K562 (cell line): ENCODE measurements around the gene MICALL2. TPM values are rescaled to one million over a fixed set of nuclear protein-coding genes. Genes with fewer than 3 reads are reported as not detected.
A peak's percentile ranks its signal among the peaks of the same experiment; 100 is the strongest.

Experiments
- ATAC-seq: fragments of 200-7000 bp; cut with Tn5 transposase; 3 replicates; pipeline ENCODE4 v1.9.1; 2020; ENCODE audit warnings: moderate library complexity
- BruUV-seq: library from RNA; stranded (reverse); fragments of 400-500 nt; replicated peaks from 2 replicates; lab custom pipeline; 2021; lab: Mats Ljungman, UMichigan
- CTCF ChIA-PET: fragments of 300-600 bp; formaldehyde crosslinking; extraction: SDS; loops from one replicate; lab custom pipeline; 2021; ENCODE audit warnings: low intra/inter-chr PET ratio; lab: Yijun Ruan, JAX
- POLR2A ChIA-PET: fragments of 300-600, 350-650 bp; sonication (Branson Sonifier 250); formaldehyde crosslinking; extraction: SDS; loops from one replicate; lab custom pipeline; 2021; ENCODE audit warnings: antibody characterized with exemption, inconsistent platforms; lab: Yijun Ruan, JAX
- DNase-seq, 4 experiments: peaks; one replicate each; pipeline versions ENCODE4 v3.0.0 to v3.0.0-alpha.2; 2011 to 2018; ENCODE audit warnings: low spot score in 3 of 4, mixed read lengths in 3 of 4; ENCODE audit errors: extremely low read depth in 1 of 4
- FAIRE-seq: peaks from 2 replicates; lab custom pipeline; 2011; peaks lifted over from hg19 to GRCh38; lab: Jason Lieb, UNC
- H2AFZ ChIP-seq: 2 replicates; pipeline ENCODE4 v1.6.0; 2011; ENCODE audit warnings: low read depth, low read length, control low read depth, inconsistent platforms
- H3K27ac ChIP-seq: fragments of 200-600 bp; 3 replicates; pipeline ENCODE4 v1.8.0; 2011; ENCODE audit warnings: low read depth, mild to moderate bottlenecking, control low read depth, inconsistent platforms, low read length, moderate library complexity, mixed read lengths; ENCODE audit errors: extremely low read depth
- H3K27me3 ChIP-seq, 2 experiments: fragments of 300-600 bp in 1 of 2; 2 replicates in 1 of 2; 3 replicates in 1 of 2; pipeline versions ENCODE4 v1.6.0 to v1.8.0; 2011; ENCODE audit warnings: inconsistent platforms in 2 of 2, low read length in 2 of 2, mild to moderate bottlenecking in 1 of 2, mixed read lengths in 1 of 2, moderate library complexity in 1 of 2; ENCODE audit not compliant: control insufficient read depth in 2 of 2, insufficient read depth in 2 of 2
- H3K36me3 ChIP-seq: fragments of 300-600 bp; 3 replicates; pipeline ENCODE4 v1.8.0; 2011; ENCODE audit warnings: mild to moderate bottlenecking, low read length, inconsistent platforms; ENCODE audit not compliant: control insufficient read depth, insufficient read depth
- H3K4me1 ChIP-seq, 2 experiments: fragments of 200-600 bp in 1 of 2; replicated peaks in 1 of 2; 2 replicates in 1 of 2; 3 replicates in 1 of 2; pipeline versions ENCODE4 v1.5.1 to v1.8.0; 2011; ENCODE audit warnings: inconsistent platforms in 2 of 2, low read length in 2 of 2, mild to moderate bottlenecking in 1 of 2, mixed read lengths in 1 of 2, moderate library complexity in 1 of 2; ENCODE audit not compliant: control insufficient read depth in 2 of 2, insufficient read depth in 2 of 2
- H3K4me2 ChIP-seq: 2 replicates; pipeline ENCODE4 v1.6.1; 2011; ENCODE audit warnings: low read length, control low read depth, inconsistent platforms, mixed read lengths; ENCODE audit not compliant: insufficient read depth
- H3K4me3 ChIP-seq: fragments of 200-600 bp; sonication (generic), shearing (Covaris generic); 2 replicates; pipeline ENCODE4 v1.5.1; 2016; ENCODE audit warnings: control low read depth, inconsistent platforms
- H3K79me2 ChIP-seq: fragments of 200-600 bp; 3 replicates; pipeline ENCODE4 v1.8.0; 2011; ENCODE audit warnings: low read length, inconsistent platforms; ENCODE audit not compliant: control insufficient read depth, insufficient read depth
- H3K9ac ChIP-seq, 2 experiments: 2 replicates each; pipeline versions ENCODE4 v1.6.0 to v1.6.1; 2011; ENCODE audit warnings: low read depth in 2 of 2, low read length in 2 of 2, control low read depth in 1 of 2, inconsistent platforms in 1 of 2, mild to moderate bottlenecking in 1 of 2, mixed read lengths in 1 of 2; ENCODE audit not compliant: insufficient read depth in 1 of 2
- H3K9me1 ChIP-seq: one replicate; pipeline ENCODE4 v1.6.0; 2011; ENCODE audit warnings: inconsistent platforms, mild to moderate bottlenecking, low read length, moderate library complexity; ENCODE audit not compliant: control insufficient read depth, insufficient read depth
- H3K9me3 ChIP-seq: replicated peaks from 2 replicates; pipeline ENCODE4 v1.5.1; 2011; ENCODE audit warnings: low read depth, low read length, inconsistent platforms; ENCODE audit not compliant: control insufficient read depth, insufficient read depth
- H4K20me1 ChIP-seq: replicated peaks from 2 replicates; pipeline ENCODE4 v1.6.1; 2011; ENCODE audit warnings: low read length, inconsistent platforms, mixed read lengths; ENCODE audit not compliant: control insufficient read depth, insufficient read depth
- CEBPZ ChIP-seq: fragments of 150-350 bp; IDR thresholded peaks from 2 replicates; pipeline ENCODE4 v1.6.1; 2014; ENCODE audit warnings: low read depth, mild to moderate bottlenecking, low read length, borderline replicate concordance
- E2F3 ChIP-seq: fragments of 250-450 bp; sonication (Bioruptor Pico); IDR thresholded peaks from 2 replicates; pipeline ENCODE4 v1.4.0; 2020; ENCODE audit warnings: mild to moderate bottlenecking
- EWSR1 ChIP-seq: fragments of 450-650 bp; IDR thresholded peaks from 2 replicates; pipeline ENCODE4 v1.6.1; 2018; ENCODE audit warnings: borderline replicate concordance, mild to moderate bottlenecking, low read depth, moderate library complexity; ENCODE audit not compliant: partially characterized antibody
- HDAC1 ChIP-seq, 2 experiments: fragments of 450-650 bp; IDR thresholded peaks; 2 replicates each; pipeline ENCODE4 v1.6.1; 2016 to 2017; ENCODE audit warnings: inconsistent platforms in 1 of 2, mild to moderate bottlenecking in 1 of 2, moderate library complexity in 1 of 2
- MAFG ChIP-seq: fragments of 450-650 bp; conservative IDR thresholded peaks from 2 replicates; pipeline ENCODE4 v1.6.1; 2016; ENCODE audit warnings: missing genetic modification characterization, missing compliant biosample characterization
- NELFE ChIP-seq: IDR thresholded peaks from 2 replicates; pipeline ENCODE4 v1.6.1; 2011; ENCODE audit warnings: mild to moderate bottlenecking; ENCODE audit not compliant: insufficient read depth, insufficient read length
- PHF8 ChIP-seq: fragments of 200-600 bp; sonication (generic); IDR thresholded peaks from 2 replicates; pipeline ENCODE4 v1.6.1; 2012; ENCODE audit warnings: mixed run types, mild to moderate bottlenecking, inconsistent platforms, low read length, moderate library complexity, borderline replicate concordance
- ZFP30 ChIP-seq: fragments of 250-450 bp; sonication (Bioruptor Pico); IDR thresholded peaks from 2 replicates; pipeline ENCODE4 v1.8.0; 2022; ENCODE audit warnings: moderate library complexity, mild to moderate bottlenecking, inconsistent platforms, borderline replicate concordance
- ZNF165 ChIP-seq: fragments of 250-450 bp; sonication (Bioruptor Pico); IDR thresholded peaks from 2 replicates; pipeline ENCODE4 v1.4.0; 2020; ENCODE audit warnings: borderline replicate concordance
- ZSCAN32 ChIP-seq: fragments of 450-650 bp; formaldehyde crosslinking; IDR thresholded peaks from 2 replicates; pipeline ENCODE4 v1.4.0; 2020; ENCODE audit warnings: mild to moderate bottlenecking, moderate library complexity
- ZZZ3 ChIP-seq: fragments of 450-650 bp; IDR thresholded peaks from 2 replicates; pipeline ENCODE4 v1.6.1; 2016; ENCODE audit warnings: antibody characterized with exemption, mild to moderate bottlenecking, moderate library complexity
- WGBS: fragments of 100-300 bp; shearing (Covaris generic); methylation state at CpG from one replicate; pipeline ENCODE4 v1.1.6; 2016; ENCODE audit warnings: low coverage, mixed read lengths; ENCODE audit not compliant: insufficient coverage; ENCODE audit errors: missing lambda C conversion rate; 5-methylcytosine and 5-hydroxymethylcytosine counted together
- in situ Hi-C: fragments of 300-500 bp; cut with MboI; formaldehyde crosslinking; loops from 4 replicates; pipeline ENCODE4 v1.15.0; 2018; ENCODE audit warnings: inconsistent platforms, mixed read lengths
- intact Hi-C: fragments of 100-400 bp; cut with micrococcal nuclease; formaldehyde crosslinking; loops from 2 replicates; pipeline ENCODE4 v1.14.2; 2022
- polyA plus RNA-seq, 8 experiments: library from polyadenylated mRNA; depleted of rRNA in 4 of 8; stranded (reverse) in 5 of 8; unstranded in 3 of 8; fragments of >200 nt; fragmentation: Nextera tagmentation in 2 of 8; fragmentation: Illumina TruSeq in 1 of 8; extraction: Ambion mirVana in 2 of 8; extraction: Trizol in 1 of 8; gene quantifications; 2 replicates each; pipeline versions ENCODE4 v1.2.1 to v1.2.3, GENCODE V29; 2011 to 2014; ENCODE audit warnings: inconsistent platforms in 1 of 8, missing spikeins in 1 of 8
- total RNA-seq, 7 experiments: library from RNA; depleted of rRNA in 6 of 7; stranded (reverse); fragments of >200 nt in 6 of 7; fragmentation: Illumina TruSeq in 2 of 7; extraction: Trizol in 2 of 7; gene quantifications; 2 replicates each; pipeline versions ENCODE4 v1.2.1 to v1.2.3, GENCODE V29; 2011 to 2021; ENCODE audit warnings: low replicate concordance in 1 of 7
- TF ChIP-seq, protein P1 (sequence below): sonication (generic); formaldehyde crosslinking; IDR thresholded peaks from 2 replicates; pipeline ENCODE4 v1.8.0; 2022; ENCODE audit warnings: mild to moderate bottlenecking, missing genetic modification reagents, borderline replicate concordance

Gene MICALL2
- total and polyA plus RNA-seq, 9 of the 15 experiments (the other 6 are each of a cell fraction or from before 2014, with no cell fraction given), result 1.8 to 103 (median 17.0) TPM

DNA sequence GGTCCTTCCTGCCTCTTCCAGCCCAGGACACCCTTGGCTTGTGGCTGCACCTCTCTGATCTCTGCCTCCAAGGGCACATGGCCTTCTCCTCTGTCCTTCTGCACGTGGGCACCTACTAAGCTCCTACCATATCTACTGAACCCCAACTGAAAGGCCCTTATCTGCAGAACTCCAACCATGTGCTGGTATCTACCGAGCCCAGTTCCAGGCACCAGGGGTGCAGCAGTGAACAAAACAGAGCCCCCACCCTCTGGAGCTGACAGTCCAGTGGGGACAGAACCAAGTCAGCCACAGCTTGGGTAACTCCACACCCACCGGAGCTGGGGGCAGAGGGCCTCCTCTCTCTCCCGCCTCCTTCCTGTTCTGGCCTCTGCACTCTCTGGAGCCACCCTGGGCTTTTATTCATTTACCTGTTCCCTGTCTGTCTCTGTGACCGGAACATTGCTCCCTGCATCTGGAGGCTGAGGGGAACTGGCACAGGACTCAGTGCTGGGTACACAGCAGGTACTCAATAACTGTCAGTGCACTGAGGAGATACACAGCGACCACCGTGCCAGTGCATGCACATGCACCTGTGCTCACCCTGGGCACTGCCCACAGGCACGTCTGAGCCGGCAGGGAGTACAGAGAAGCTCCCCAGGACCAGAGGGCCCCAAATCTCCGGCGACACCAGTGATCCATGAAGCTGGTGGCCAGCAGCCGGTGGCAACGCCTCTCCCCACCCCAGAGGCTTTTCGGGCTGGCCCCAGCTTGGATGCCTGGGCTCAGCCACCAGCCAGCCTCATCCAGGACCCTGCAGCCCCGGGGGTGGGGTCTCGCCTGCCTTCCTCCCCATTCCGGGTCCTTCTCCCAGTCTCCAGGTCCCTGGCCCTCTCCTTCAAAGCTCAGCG is 2.0 kb downstream of the MICALL2 start (continued):
- TF ChIP-seq CEBPZ, result no peak

DNA sequence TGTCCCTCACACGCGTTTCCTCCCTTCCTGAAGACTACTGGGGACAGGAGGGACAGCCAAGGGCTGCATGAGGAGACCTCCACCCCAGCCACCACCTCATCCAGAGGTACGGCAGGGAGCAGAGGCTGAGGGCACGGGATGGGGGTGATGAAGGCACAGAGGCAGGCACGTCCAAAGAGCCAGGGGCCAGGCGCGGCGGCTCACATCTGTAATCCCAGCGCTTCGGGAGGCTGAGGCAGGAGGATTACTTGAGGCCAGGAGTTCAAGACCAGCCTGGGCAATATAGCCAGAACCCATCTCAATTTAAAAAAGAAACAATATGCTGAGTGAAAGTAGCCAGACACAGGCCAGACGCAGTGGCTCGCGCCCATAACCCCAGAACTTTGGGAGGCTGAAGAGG is 3.3 kb downstream of the MICALL2 start:
- H3K9ac ChIP-seq, result peak overlapping the region in 1 of 2 experiments; percentile 86; a peak in 2 of 4 replicates
- WGBS, result 64% methylated on average over 2 of the region's 13 CpGs
- intact Hi-C loops, result no loop called here
- H3K9me3 ChIP-seq, result no peaks in the 10 kb centered on the region
- ChIA-PET POLR2A (interaction anchor here (2.3 kb wide), 1 partner anchor 7 kb away, joined by 9 read pairs; no protein-coding TSS in a partner anchor), CTCF (no interaction called here)
- peaks cover 93% of the 10 kb centered on the region for H3K79me2 ChIP-seq
- H4K20me1 ChIP-seq, result peaks cover 11% of the 10 kb centered on the region; the same call in 1 of the 2 replicates
- peaks cover 41% of the 10 kb centered on the region; the same call in 1 of the 3 replicates for H3K36me3 ChIP-seq
- in situ Hi-C loops, result no loop called here
- H2AFZ ChIP-seq, result no peak overlapping the region
- no peak for DNase-seq
- no peaks in the 10 kb centered on the region for H3K9me1 ChIP-seq
- no peak overlapping the region for H3K4me2 ChIP-seq
- peaks cover 19 to 93% of the 10 kb centered on the region in 2 experiments; a peak in 4 of 5 replicates for H3K4me1 ChIP-seq
- no TSS peak for BruUV-seq
- no peak overlapping the region; the same call in 2 of the 3 replicates for H3K27ac ChIP-seq
- H3K27me3 ChIP-seq, result no peaks in the 10 kb centered on the region
- H3K4me3 ChIP-seq, result no peak overlapping the region
- no peak for FAIRE-seq
- no peak for ATAC-seq
- TF ChIP-seq ZFP30 (CRISPR knock-in tag), result no peak
- TF ChIP-seq ZNF165, result no peak
- no peak for TF ChIP-seq NELFE
- TF ChIP-seq, protein P1, sequence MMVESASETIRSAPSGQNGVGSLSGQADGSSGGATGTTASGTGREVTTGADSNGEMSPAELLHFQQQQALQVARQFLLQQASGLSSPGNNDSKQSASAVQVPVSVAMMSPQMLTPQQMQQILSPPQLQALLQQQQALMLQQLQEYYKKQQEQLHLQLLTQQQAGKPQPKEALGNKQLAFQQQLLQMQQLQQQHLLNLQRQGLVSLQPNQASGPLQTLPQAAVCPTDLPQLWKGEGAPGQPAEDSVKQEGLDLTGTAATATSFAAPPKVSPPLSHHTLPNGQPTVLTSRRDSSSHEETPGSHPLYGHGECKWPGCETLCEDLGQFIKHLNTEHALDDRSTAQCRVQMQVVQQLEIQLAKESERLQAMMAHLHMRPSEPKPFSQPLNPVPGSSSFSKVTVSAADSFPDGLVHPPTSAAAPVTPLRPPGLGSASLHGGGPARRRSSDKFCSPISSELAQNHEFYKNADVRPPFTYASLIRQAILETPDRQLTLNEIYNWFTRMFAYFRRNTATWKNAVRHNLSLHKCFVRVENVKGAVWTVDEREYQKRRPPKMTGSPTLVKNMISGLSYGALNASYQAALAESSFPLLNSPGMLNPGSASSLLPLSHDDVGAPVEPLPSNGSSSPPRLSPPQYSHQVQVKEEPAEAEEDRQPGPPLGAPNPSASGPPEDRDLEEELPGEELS (CRISPR knock-in tag), result no peak
- TF ChIP-seq E2F3 (CRISPR knock-in tag), result no peak
- no peak for TF ChIP-seq ZZZ3
- TF ChIP-seq ZSCAN32, result no peak
- no peak for TF ChIP-seq EWSR1
- no peak for TF ChIP-seq PHF8
- no peak for TF ChIP-seq MAFG (tag)
- TF ChIP-seq HDAC1 (IDR thresholded peaks at IDR 0.05), result no peak
